ENCODE results near the gene CYB5B.

DNA sequence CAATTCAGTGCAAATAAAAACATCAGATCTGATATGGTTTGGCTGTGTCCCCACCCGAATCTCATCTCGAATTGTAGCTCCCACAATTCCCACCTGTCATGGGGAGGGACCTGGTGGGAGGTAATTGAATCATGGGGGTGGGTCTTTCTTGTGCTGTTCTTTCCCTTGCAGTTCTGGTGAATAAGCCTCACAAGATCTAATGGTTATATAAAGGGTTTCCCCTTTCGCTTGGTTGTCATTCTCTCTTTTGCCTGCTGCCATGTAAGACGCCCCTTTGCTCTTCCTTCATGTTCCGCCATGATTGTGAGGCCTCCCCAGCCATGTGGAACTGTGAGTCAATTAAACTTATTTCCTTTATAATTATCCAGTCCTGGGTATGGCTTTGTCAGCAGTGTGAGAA, 72.5 kb downstream of the CYB5B start:
- no peak for TF ChIP-seq YY1 (IDR thresholded peaks at IDR 0.05)
- TF ChIP-seq, protein P1, sequence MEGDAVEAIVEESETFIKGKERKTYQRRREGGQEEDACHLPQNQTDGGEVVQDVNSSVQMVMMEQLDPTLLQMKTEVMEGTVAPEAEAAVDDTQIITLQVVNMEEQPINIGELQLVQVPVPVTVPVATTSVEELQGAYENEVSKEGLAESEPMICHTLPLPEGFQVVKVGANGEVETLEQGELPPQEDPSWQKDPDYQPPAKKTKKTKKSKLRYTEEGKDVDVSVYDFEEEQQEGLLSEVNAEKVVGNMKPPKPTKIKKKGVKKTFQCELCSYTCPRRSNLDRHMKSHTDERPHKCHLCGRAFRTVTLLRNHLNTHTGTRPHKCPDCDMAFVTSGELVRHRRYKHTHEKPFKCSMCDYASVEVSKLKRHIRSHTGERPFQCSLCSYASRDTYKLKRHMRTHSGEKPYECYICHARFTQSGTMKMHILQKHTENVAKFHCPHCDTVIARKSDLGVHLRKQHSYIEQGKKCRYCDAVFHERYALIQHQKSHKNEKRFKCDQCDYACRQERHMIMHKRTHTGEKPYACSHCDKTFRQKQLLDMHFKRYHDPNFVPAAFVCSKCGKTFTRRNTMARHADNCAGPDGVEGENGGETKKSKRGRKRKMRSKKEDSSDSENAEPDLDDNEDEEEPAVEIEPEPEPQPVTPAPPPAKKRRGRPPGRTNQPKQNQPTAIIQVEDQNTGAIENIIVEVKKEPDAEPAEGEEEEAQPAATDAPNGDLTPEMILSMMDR (IDR thresholded peaks at IDR 0.05; ENCODE audit: low read depth, low read length, missing input control) = no peak

Measured in liver (tissue), 2 donors.